GM12873 (cell line): ENCODE measurements around the gene NEXMIF.

Source experiments
- CTCF ChIP-seq: IDR thresholded peaks from 2 replicates; pipeline ENCODE4 v1.5.1; 2012; ENCODE audit warnings: low read depth, mild to moderate bottlenecking, moderate library complexity, low read length, control low read depth; ENCODE audit not compliant: insufficient read depth; ENCODE audit errors: missing control alignments

The NEXMIF gene

GRCh38 chrX:74925225-74926088 lies at the start of gene NEXMIF:
Gene NEXMIF (minus strand): TSS chrX:74925452.
- peak; percentile 25 for TF ChIP-seq CTCF

- no peak for TF ChIP-seq CTCF
Observed at GRCh38 chrX:74949717-74950116, 24.5 kb upstream of the NEXMIF start.

- no peak for TF ChIP-seq CTCF
Observed at GRCh38 chrX:74940414-74940813, 15.2 kb upstream of the NEXMIF start.

- TF ChIP-seq CTCF = no peak
Observed at GRCh38 chrX:74931214-74931613, 6.0 kb upstream of the NEXMIF start.

GRCh38 chrX:74924449-74925224 lies 615 bp downstream of the NEXMIF start:
- no peak for TF ChIP-seq CTCF

GRCh38 chrX:74923942-74924448 lies 1.3 kb downstream of the NEXMIF start:
- no peak for TF ChIP-seq CTCF

- no peak for TF ChIP-seq CTCF
Observed at GRCh38 chrX:74922922-74923543, 2.2 kb downstream of the NEXMIF start.
